GM12878 (cell line): Measurements from ENCODE around the gene GALNT18. TPM values are rescaled to one million over a fixed set of nuclear protein-coding genes. Genes with fewer than 3 reads are reported as not detected.

Experiments
- ATAC-seq: fragments of 200-7000 bp; cut with Tn5 transposase; 3 replicates; pipeline ENCODE4 v1.9.1; 2020; ENCODE audit warnings: mild to moderate bottlenecking, moderate library complexity
- BruUV-seq: library from RNA; stranded (reverse); fragments of 400-500 nt; replicated peaks from 2 replicates; lab custom pipeline; 2021; lab: Mats Ljungman, UMichigan
- CTCF ChIA-PET: fragments of 300-600 bp; sonication (Branson Sonifier 250); formaldehyde crosslinking; extraction: SDS; loops from one replicate; lab custom pipeline; 2021; ENCODE audit warnings: inconsistent platforms; lab: Yijun Ruan, JAX
- POLR2A ChIA-PET: fragments of 350-600 bp; formaldehyde crosslinking; extraction: SDS; loops from one replicate; lab custom pipeline; 2021; ENCODE audit warnings: inconsistent platforms; lab: Charles Lee
- RAD21 ChIA-PET: fragments of 300-600 bp; sonication (Branson Sonifier 250); formaldehyde crosslinking; loops from one replicate; lab custom pipeline; 2023; ENCODE audit warnings: antibody characterized with exemption; ENCODE audit not compliant: unreplicated experiment; lab: Charles Lee
- SMC1A ChIA-PET: fragments of 300-600 bp; sonication (Branson Sonifier 250); formaldehyde crosslinking; loops from one replicate; lab custom pipeline; 2023; ENCODE audit not compliant: unreplicated experiment, uncharacterized antibody; lab: Charles Lee
- DNase-seq: peaks from one replicate; pipeline ENCODE4 v3.0.0-alpha.2; 2011; ENCODE audit warnings: low read depth, low spot score
- FAIRE-seq: peaks from 3 replicates; lab custom pipeline; 2011; peaks lifted over from hg19 to GRCh38; lab: Jason Lieb, UNC
- H2AFZ ChIP-seq: 2 replicates; pipeline ENCODE4 v1.6.0; 2011; ENCODE audit warnings: low read depth, low read length, control low read depth; ENCODE audit not compliant: control insufficient read depth
- H3K27ac ChIP-seq: 2 replicates; pipeline ENCODE4 v1.5.1; 2011; ENCODE audit warnings: control low read depth; ENCODE audit not compliant: control insufficient read depth, insufficient read depth
- H3K27me3 ChIP-seq, 2 experiments: replicated peaks in 1 of 2; 2 replicates each; pipeline versions ENCODE4 v1.6.0 to v1.6.1; 2011; ENCODE audit warnings: low read length in 1 of 2; ENCODE audit not compliant: control insufficient read depth in 2 of 2, insufficient read depth in 2 of 2
- H3K36me3 ChIP-seq, 2 experiments: 2 replicates each; pipeline ENCODE4 v1.5.1; 2011; ENCODE audit warnings: low read length in 1 of 2; ENCODE audit not compliant: control insufficient read depth in 2 of 2, insufficient read depth in 2 of 2
- H3K4me1 ChIP-seq: 2 replicates; pipeline ENCODE4 v1.6.1; 2011; ENCODE audit warnings: mild to moderate bottlenecking, low read length, moderate library complexity, mixed read lengths; ENCODE audit not compliant: control insufficient read depth, insufficient read depth
- H3K4me2 ChIP-seq: 2 replicates; pipeline ENCODE4 v1.6.0; 2011; ENCODE audit warnings: control low read depth; ENCODE audit not compliant: control insufficient read depth, insufficient read depth
- H3K4me3 ChIP-seq: fragments of 200-600 bp; sonication (generic); 2 replicates; pipeline ENCODE4 v1.5.1; 2016
- H3K79me2 ChIP-seq: 2 replicates; pipeline ENCODE4 v1.6.0; 2011; ENCODE audit warnings: low read length; ENCODE audit not compliant: control insufficient read depth, insufficient read depth
- H3K9ac ChIP-seq: 2 replicates; pipeline ENCODE4 v1.8.0; 2011; ENCODE audit warnings: low read length, control low read depth, mixed read lengths; ENCODE audit not compliant: control insufficient read depth, insufficient read depth
- H3K9me3 ChIP-seq: replicated peaks from 3 replicates; pipeline ENCODE4 v1.5.1; 2011; ENCODE audit warnings: mild to moderate bottlenecking, low read length; ENCODE audit not compliant: control insufficient read depth, insufficient read depth
- H4K20me1 ChIP-seq: 2 replicates; pipeline ENCODE4 v1.6.0; 2011; ENCODE audit not compliant: control insufficient read depth, insufficient read depth
- GABPA ChIP-seq: IDR thresholded peaks from 2 replicates; pipeline ENCODE4 v1.6.1; 2014; ENCODE audit warnings: antibody characterized with exemption, low read depth, mild to moderate bottlenecking, inconsistent platforms
- IKZF1 ChIP-seq: fragments of 450-650 bp; conservative IDR thresholded peaks from 2 replicates; pipeline ENCODE4 v1.6.1; 2017; ENCODE audit warnings: antibody characterized with exemption, mild to moderate bottlenecking
- NR2C1 ChIP-seq: fragments of 450-650 bp; IDR thresholded peaks from 2 replicates; pipeline ENCODE4 v1.6.1; 2017; ENCODE audit warnings: antibody characterized with exemption, mild to moderate bottlenecking, moderate library complexity
- TAF1 ChIP-seq: IDR thresholded peaks from 2 replicates; pipeline ENCODE4 v1.6.1; 2011; ENCODE audit warnings: mild to moderate bottlenecking, low read depth, low read length, borderline replicate concordance
- ZNF384 ChIP-seq: IDR thresholded peaks from 2 replicates; pipeline ENCODE4 v1.6.1; 2012; ENCODE audit warnings: low read depth, mild to moderate bottlenecking, low read length, improper control_type of control experiment, borderline replicate concordance
- WGBS: methylation state at CpG from one replicate; pipeline ENCODE4 v1.1.6; 2016; ENCODE audit warnings: low lambda C conversion rate; ENCODE audit not compliant: insufficient replicate concordance, insufficient coverage; ENCODE audit errors: missing lambda C conversion rate; 5-methylcytosine and 5-hydroxymethylcytosine counted together
- in situ Hi-C: fragments of 300-500 bp; cut with MboI; formaldehyde crosslinking; loops from 9 replicates; pipeline ENCODE4 v1.14.3; 2018; ENCODE audit warnings: mixed read lengths
- intact Hi-C: fragments of 100-400 bp; cut with micrococcal nuclease; formaldehyde crosslinking; loops from one replicate; pipeline ENCODE4 v1.14.2; 2022; ENCODE audit not compliant: unreplicated experiment
- polyA plus RNA-seq, 11 experiments: library from polyadenylated mRNA; depleted of rRNA in 4 of 11; unstranded in 6 of 11; stranded (reverse) in 5 of 11; fragments of >200 nt; fragmentation: Nextera tagmentation in 4 of 11; fragmentation: Illumina TruSeq in 1 of 11; extraction: Ambion mirVana in 4 of 11; extraction: Trizol in 1 of 11; gene quantifications; 1 replicate in 1 of 11; 2 replicates in 10 of 11; pipeline versions ENCODE4 v1.2.1 to v1.2.3, GENCODE V29; 2011 to 2016; ENCODE audit warnings: inconsistent platforms in 2 of 11, missing spikeins in 2 of 11, low read depth in 1 of 11
- total RNA-seq, 4 experiments: library from RNA; depleted of rRNA in 3 of 4; stranded (reverse); fragments of >200 nt in 3 of 4; fragmentation: Illumina TruSeq in 1 of 4; extraction: Trizol in 1 of 4; gene quantifications; 2 replicates each; pipeline versions ENCODE4 v1.2.1 to v1.2.3, GENCODE V29; 2013 to 2021
- TF ChIP-seq, protein P1 (sequence below): fragments of 450-650 bp; IDR thresholded peaks from 2 replicates; pipeline ENCODE4 v1.6.1; 2018; ENCODE audit warnings: borderline replicate concordance, mild to moderate bottlenecking; ENCODE audit not compliant: partially characterized antibody
- TF ChIP-seq, protein P2 (sequence below): IDR thresholded peaks from 2 replicates; pipeline ENCODE4 v1.6.1; 2012; ENCODE audit warnings: mild to moderate bottlenecking, low read depth, low read length

The GALNT18 gene
- total and polyA plus RNA-seq, 10 of the 15 experiments (the other 5 are each of a cell fraction or from before 2014, with no cell fraction given), result 1.2 to 14.2 (median 6.3) TPM

DNA sequence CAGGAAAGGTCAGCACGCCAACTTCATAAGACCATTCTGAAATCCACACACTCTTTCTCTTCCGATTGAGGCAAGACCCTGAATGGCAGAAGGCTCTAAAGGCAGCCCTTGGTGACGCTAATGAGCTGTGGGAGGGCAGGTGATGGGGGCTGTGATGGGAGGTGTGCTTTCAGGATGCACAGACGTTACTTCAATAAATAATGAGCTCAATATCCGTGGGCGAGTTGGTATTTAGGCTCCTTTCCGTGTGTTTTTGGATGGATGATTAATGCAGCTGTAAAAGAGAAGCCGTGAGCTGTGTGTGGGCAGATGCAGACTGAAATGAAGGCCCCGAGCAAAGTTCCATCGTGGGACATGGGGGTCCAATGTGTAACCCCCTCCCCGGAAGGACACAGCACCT, 138.2 kb downstream of the GALNT18 start:
- Histone ChIP-seq H3K27ac (no peak overlapping the region), H3K27me3 (no peaks in the 10 kb centered on the region), H3K4me2 (no peak overlapping the region), H3K36me3 (no peaks in the 10 kb centered on the region), H2AFZ (no peak overlapping the region), H3K9ac (no peak overlapping the region), H4K20me1 (no peaks in the 10 kb centered on the region), H3K4me1 (no peaks in the 10 kb centered on the region), H3K4me3 (no peak overlapping the region), H3K79me2 (no peaks in the 10 kb centered on the region), H3K9me3 (no peaks in the 10 kb centered on the region)
- ChIA-PET CTCF (no interaction called here), RAD21 (no interaction called here), SMC1A (interaction anchor here (1.7 kb wide), 1 partner anchor 49 kb away, joined by 3 read pairs; no protein-coding TSS in a partner anchor)
- intact Hi-C loops, result no loop called here
- no TSS peak for BruUV-seq
- FAIRE-seq, result no peak
- in situ Hi-C loops, result no loop called here
- 37% methylated on average over 11 of the region's 11 CpGs for WGBS
- TF ChIP-seq GABPA (no peak), NR2C1 (no peak), TAF1 (no peak), ZNF384 (no peak), IKZF1 (no peak)
- TF ChIP-seq, protein P1, sequence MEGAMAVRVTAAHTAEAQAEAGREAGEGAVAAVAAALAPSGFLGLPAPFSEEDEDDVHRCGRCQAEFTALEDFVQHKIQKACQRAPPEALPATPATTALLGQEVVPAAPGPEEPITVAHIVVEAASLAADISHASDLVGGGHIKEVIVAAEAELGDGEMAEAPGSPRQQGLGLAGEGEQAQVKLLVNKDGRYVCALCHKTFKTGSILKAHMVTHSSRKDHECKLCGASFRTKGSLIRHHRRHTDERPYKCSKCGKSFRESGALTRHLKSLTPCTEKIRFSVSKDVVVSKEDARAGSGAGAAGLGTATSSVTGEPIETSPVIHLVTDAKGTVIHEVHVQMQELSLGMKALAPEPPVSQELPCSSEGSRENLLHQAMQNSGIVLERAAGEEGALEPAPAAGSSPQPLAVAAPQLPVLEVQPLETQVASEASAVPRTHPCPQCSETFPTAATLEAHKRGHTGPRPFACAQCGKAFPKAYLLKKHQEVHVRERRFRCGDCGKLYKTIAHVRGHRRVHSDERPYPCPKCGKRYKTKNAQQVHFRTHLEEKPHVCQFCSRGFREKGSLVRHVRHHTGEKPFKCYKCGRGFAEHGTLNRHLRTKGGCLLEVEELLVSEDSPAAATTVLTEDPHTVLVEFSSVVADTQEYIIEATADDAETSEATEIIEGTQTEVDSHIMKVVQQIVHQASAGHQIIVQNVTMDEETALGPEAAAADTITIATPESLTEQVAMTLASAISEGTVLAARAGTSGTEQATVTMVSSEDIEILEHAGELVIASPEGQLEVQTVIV, result no peak
- TF ChIP-seq, protein P2, sequence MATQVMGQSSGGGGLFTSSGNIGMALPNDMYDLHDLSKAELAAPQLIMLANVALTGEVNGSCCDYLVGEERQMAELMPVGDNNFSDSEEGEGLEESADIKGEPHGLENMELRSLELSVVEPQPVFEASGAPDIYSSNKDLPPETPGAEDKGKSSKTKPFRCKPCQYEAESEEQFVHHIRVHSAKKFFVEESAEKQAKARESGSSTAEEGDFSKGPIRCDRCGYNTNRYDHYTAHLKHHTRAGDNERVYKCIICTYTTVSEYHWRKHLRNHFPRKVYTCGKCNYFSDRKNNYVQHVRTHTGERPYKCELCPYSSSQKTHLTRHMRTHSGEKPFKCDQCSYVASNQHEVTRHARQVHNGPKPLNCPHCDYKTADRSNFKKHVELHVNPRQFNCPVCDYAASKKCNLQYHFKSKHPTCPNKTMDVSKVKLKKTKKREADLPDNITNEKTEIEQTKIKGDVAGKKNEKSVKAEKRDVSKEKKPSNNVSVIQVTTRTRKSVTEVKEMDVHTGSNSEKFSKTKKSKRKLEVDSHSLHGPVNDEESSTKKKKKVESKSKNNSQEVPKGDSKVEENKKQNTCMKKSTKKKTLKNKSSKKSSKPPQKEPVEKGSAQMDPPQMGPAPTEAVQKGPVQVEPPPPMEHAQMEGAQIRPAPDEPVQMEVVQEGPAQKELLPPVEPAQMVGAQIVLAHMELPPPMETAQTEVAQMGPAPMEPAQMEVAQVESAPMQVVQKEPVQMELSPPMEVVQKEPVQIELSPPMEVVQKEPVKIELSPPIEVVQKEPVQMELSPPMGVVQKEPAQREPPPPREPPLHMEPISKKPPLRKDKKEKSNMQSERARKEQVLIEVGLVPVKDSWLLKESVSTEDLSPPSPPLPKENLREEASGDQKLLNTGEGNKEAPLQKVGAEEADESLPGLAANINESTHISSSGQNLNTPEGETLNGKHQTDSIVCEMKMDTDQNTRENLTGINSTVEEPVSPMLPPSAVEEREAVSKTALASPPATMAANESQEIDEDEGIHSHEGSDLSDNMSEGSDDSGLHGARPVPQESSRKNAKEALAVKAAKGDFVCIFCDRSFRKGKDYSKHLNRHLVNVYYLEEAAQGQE, result no peak
- TF ChIP-seq, all 136 proteins: peak for 0
- POLR2A ChIA-PET, result no interaction called here
- ATAC-seq (no peak), DNase-seq (no peak)
